ENCODE data around the gene MTRF1L. TPM values are rescaled to one million over a fixed set of nuclear protein-coding genes. Genes with fewer than 3 reads are reported as not detected.

Gene MTRF1L
- total RNA-seq, 1 experiment from 2014 or later, result 19.1 TPM

GRCh38 chr6:153013438-153013837 lies 10.9 kb upstream of the MTRF1L start:
- no TSS peak for BruUV-seq (replicated peaks)
- CTCF ChIA-PET, result no interaction called here
- Histone ChIP-seq H3K36me3 (ENCODE audit: low read depth, low read length) (no peaks in the 10 kb centered on the region), H3K79me2 (ENCODE audit: low read length) (no peaks in the 10 kb centered on the region), H3K4me3 (ENCODE audit: low read length) (no peak overlapping the region), H4K20me1 (ENCODE audit: low read length) (no peaks in the 10 kb centered on the region), H3K4me1 (ENCODE audit: insufficient read depth, low read length) (no peaks in the 10 kb centered on the region), H2AFZ (ENCODE audit: low read length) (no peak overlapping the region), H3K4me2 (ENCODE audit: low read length) (no peak overlapping the region), H3K9ac (ENCODE audit: low read length) (no peak overlapping the region), H3K27ac (ENCODE audit: low read length) (no peak overlapping the region), H3K9me3 (ENCODE audit: low read length) (no peaks in the 10 kb centered on the region), H3K9me2 (replicated peaks; ENCODE audit: low read length) (no peaks in the 10 kb centered on the region), H3F3A (ENCODE audit: low read length, unreplicated experiment) (no peaks in the 10 kb centered on the region), H3K27me3 (ENCODE audit: low read length) (no peaks in the 10 kb centered on the region)
- intact Hi-C loops (cut with micrococcal nuclease), result no loop called here
- no peak for TF ChIP-seq EZH2 (IDR thresholded peaks at IDR 0.05; ENCODE audit: low read length, unreplicated experiment)
- no peak for TF ChIP-seq EZH2phosphoT487 (IDR thresholded peaks at IDR 0.05; ENCODE audit: borderline replicate concordance, low read length)
- TF ChIP-seq CTCF (conservative IDR thresholded peaks at IDR 0.05; ENCODE audit: low read depth, low read length), result no peak
- no peak for ATAC-seq
- DNase-seq, result no peak
- POLR2A ChIA-PET (ENCODE audit: unreplicated experiment), result no interaction called here

GRCh38 chr6:153012856-153013255 lies 10.3 kb upstream of the MTRF1L start:
- no peaks in the 10 kb centered on the region for H3K9me3 ChIP-seq (ENCODE audit: low read length)
- CTCF ChIA-PET, result no interaction called here
- no peaks in the 10 kb centered on the region for H3K4me1 ChIP-seq (ENCODE audit: insufficient read depth, low read length)
- TF ChIP-seq EZH2phosphoT487 (IDR thresholded peaks at IDR 0.05; ENCODE audit: borderline replicate concordance, low read length) (no peak), CTCF (conservative IDR thresholded peaks at IDR 0.05; ENCODE audit: low read depth, low read length) (no peak), EZH2 (IDR thresholded peaks at IDR 0.05; ENCODE audit: low read length, unreplicated experiment) (no peak)
- H2AFZ ChIP-seq (ENCODE audit: low read length), result no peak overlapping the region
- POLR2A ChIA-PET (ENCODE audit: unreplicated experiment), result no interaction called here
- H3F3A ChIP-seq (ENCODE audit: low read length, unreplicated experiment), result no peaks in the 10 kb centered on the region
- H3K79me2 ChIP-seq (ENCODE audit: low read length), result no peaks in the 10 kb centered on the region
- no peak overlapping the region for H3K9ac ChIP-seq (ENCODE audit: low read length)
- ATAC-seq, result no peak
- no peak for DNase-seq
- H3K4me2 ChIP-seq (ENCODE audit: low read length), result no peak overlapping the region
- H3K27me3 ChIP-seq (ENCODE audit: low read length), result no peaks in the 10 kb centered on the region
- H3K27ac ChIP-seq (ENCODE audit: low read length), result no peak overlapping the region
- no peak overlapping the region for H3K4me3 ChIP-seq (ENCODE audit: low read length)
- intact Hi-C loops (cut with micrococcal nuclease), result no loop called here
- BruUV-seq (replicated peaks), result no TSS peak
- H3K36me3 ChIP-seq (ENCODE audit: low read depth, low read length), result no peaks in the 10 kb centered on the region
- no peaks in the 10 kb centered on the region for H4K20me1 ChIP-seq (ENCODE audit: low read length)
- H3K9me2 ChIP-seq (replicated peaks; ENCODE audit: low read length), result no peaks in the 10 kb centered on the region

- peak overlapping the region; percentile 100 for H3K4me3 ChIP-seq (ENCODE audit: low read length)
- ChIA-PET CTCF (no interaction called here), POLR2A (ENCODE audit: unreplicated experiment) (interaction anchor here (0.5 kb wide), 1 partner anchor 743 kb away, joined by 5 read pairs; no protein-coding TSS in a partner anchor)
- no peaks in the 10 kb centered on the region for H3K9me3 ChIP-seq (ENCODE audit: low read length)
- TF ChIP-seq EZH2phosphoT487 (IDR thresholded peaks at IDR 0.05; ENCODE audit: borderline replicate concordance, low read length), result no peak
- TF ChIP-seq CTCF (conservative IDR thresholded peaks at IDR 0.05; ENCODE audit: low read depth, low read length), result no peak
- TF ChIP-seq EZH2 (IDR thresholded peaks at IDR 0.05; ENCODE audit: low read length, unreplicated experiment), result no peak
- H3K79me2 ChIP-seq (ENCODE audit: low read length), result peaks cover 52% of the 10 kb centered on the region
- peak overlapping the region; percentile 95 for H3K4me2 ChIP-seq (ENCODE audit: low read length)
- peak overlapping the region; percentile 89 for H3K9ac ChIP-seq (ENCODE audit: low read length)
- H3K36me3 ChIP-seq (ENCODE audit: low read depth, low read length), result peaks cover 7% of the 10 kb centered on the region
- no TSS peak for BruUV-seq (replicated peaks)
- H3K27me3 ChIP-seq (ENCODE audit: low read length), result no peaks in the 10 kb centered on the region
- H3F3A ChIP-seq (ENCODE audit: low read length, unreplicated experiment), result no peaks in the 10 kb centered on the region
- intact Hi-C loops (cut with micrococcal nuclease), result loop anchor here (1.0 to 2.0 kb wide), 3 partner anchors 21 to 27 kb away; partner anchors contain the start of gene FBXO5
- H2AFZ ChIP-seq (ENCODE audit: low read length), result peak overlapping the region; percentile 93
- ATAC-seq (peak; percentile 25), DNase-seq (peak; percentile 18)
- peak overlapping the region; percentile 81 for H3K27ac ChIP-seq (ENCODE audit: low read length)
- H3K9me2 ChIP-seq (replicated peaks; ENCODE audit: low read length), result no peaks in the 10 kb centered on the region
- peaks cover 17% of the 10 kb centered on the region for H3K4me1 ChIP-seq (ENCODE audit: insufficient read depth, low read length)
- H4K20me1 ChIP-seq (ENCODE audit: low read length), result 0 out of 2 replicates have a peak, but pooled peaks cover 7% of the 10 kb centered on the region
Measured at GRCh38 chr6:153003366-153003690, 819 bp upstream of the MTRF1L start.

Measured in PC-3 (cell line).